ENCODE measurements around the gene RNF220.

GRCh38 chr1:44460107-44460882 lies 55.2 kb downstream of the RNF220 start:
- TF ChIP-seq EP300 (IDR thresholded peaks at IDR 0.05; ENCODE audit: low read depth), result no peak
- TF ChIP-seq, protein P1, sequence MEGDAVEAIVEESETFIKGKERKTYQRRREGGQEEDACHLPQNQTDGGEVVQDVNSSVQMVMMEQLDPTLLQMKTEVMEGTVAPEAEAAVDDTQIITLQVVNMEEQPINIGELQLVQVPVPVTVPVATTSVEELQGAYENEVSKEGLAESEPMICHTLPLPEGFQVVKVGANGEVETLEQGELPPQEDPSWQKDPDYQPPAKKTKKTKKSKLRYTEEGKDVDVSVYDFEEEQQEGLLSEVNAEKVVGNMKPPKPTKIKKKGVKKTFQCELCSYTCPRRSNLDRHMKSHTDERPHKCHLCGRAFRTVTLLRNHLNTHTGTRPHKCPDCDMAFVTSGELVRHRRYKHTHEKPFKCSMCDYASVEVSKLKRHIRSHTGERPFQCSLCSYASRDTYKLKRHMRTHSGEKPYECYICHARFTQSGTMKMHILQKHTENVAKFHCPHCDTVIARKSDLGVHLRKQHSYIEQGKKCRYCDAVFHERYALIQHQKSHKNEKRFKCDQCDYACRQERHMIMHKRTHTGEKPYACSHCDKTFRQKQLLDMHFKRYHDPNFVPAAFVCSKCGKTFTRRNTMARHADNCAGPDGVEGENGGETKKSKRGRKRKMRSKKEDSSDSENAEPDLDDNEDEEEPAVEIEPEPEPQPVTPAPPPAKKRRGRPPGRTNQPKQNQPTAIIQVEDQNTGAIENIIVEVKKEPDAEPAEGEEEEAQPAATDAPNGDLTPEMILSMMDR (IDR thresholded peaks at IDR 0.05), result no peak
